Parietal lobe (tissue), 1 donor: ENCODE results near the gene ARHGEF10L. TPM values are rescaled to one million over a fixed set of nuclear protein-coding genes. Genes with fewer than 3 reads are reported as not detected.

Experiments
- total RNA-seq: library from RNA; depleted of rRNA; stranded (reverse); fragments of >200 nt; gene quantifications from one replicate; pipeline ENCODE4 v1.2.3, GENCODE V29; 2014

Gene ARHGEF10L, protein sequence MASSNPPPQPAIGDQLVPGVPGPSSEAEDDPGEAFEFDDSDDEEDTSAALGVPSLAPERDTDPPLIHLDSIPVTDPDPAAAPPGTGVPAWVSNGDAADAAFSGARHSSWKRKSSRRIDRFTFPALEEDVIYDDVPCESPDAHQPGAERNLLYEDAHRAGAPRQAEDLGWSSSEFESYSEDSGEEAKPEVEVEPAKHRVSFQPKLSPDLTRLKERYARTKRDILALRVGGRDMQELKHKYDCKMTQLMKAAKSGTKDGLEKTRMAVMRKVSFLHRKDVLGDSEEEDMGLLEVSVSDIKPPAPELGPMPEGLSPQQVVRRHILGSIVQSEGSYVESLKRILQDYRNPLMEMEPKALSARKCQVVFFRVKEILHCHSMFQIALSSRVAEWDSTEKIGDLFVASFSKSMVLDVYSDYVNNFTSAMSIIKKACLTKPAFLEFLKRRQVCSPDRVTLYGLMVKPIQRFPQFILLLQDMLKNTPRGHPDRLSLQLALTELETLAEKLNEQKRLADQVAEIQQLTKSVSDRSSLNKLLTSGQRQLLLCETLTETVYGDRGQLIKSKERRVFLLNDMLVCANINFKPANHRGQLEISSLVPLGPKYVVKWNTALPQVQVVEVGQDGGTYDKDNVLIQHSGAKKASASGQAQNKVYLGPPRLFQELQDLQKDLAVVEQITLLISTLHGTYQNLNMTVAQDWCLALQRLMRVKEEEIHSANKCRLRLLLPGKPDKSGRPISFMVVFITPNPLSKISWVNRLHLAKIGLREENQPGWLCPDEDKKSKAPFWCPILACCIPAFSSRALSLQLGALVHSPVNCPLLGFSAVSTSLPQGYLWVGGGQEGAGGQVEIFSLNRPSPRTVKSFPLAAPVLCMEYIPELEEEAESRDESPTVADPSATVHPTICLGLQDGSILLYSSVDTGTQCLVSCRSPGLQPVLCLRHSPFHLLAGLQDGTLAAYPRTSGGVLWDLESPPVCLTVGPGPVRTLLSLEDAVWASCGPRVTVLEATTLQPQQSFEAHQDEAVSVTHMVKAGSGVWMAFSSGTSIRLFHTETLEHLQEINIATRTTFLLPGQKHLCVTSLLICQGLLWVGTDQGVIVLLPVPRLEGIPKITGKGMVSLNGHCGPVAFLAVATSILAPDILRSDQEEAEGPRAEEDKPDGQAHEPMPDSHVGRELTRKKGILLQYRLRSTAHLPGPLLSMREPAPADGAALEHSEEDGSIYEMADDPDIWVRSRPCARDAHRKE (N-terminal part only)
- total RNA-seq = 44.8 TPM

DNA sequence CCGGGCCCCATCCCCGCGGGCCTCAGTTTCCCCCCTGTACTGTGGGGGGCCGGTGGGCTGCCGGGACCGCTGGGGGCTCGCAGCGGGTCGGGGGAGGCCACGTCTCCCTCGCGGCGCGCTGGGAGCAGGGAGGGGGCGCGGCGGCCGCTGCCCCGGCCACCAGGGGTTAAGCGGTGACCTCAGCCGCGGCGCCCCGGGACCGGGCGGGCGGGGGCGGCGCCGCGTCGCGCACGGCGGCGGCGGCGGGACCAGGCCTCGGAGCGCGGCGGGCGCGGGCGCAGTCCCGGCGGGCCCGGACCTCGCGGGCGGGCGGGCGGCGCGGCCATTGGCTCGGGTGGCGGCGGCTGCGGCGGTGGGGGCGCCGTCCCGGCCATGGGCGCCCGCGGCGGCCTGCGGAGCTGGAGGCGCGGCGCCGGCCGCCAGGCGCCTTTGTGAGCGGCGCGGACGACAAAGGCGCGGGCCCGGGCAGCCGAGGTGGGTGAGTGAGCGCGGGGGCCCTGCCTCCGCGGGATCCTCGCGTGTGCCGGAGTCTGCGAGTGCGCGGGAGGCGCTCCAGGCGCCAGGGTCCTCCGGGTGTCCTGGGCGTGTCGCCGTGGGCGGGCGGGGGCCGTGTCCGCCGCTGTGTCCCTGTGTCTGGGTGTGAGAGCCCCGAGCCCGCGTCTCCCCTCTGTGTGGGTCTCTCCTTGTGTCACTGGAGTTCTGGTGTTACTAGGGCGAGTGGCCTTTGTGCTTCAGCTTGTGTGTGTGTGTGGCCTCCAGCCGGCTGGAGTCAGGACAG is at the start of gene ARHGEF10L:
Gene ARHGEF10L, plus strand, starts transcription at position 222 of the 778 bp plus-strand sequence. CDS start 40,898 bp downstream, outside the sequence.

Other genes with a start within 250 kb of the ARHGEF10L start
- not detected for gene PADI4, start 231.5 kb upstream of the ARHGEF10L start, total RNA-seq
- not detected for gene PADI6, start 167.5 kb upstream of the ARHGEF10L start, total RNA-seq
- 27.9 TPM for gene RCC2, start 100.0 kb upstream of the ARHGEF10L start, total RNA-seq
- not detected for gene ACTL8, start 215.6 kb downstream of the ARHGEF10L start, total RNA-seq